TTC549 (cell line): ENCODE data around the gene HBG1.
"Not testable (repeated sequence)": the region's sequence is repeated elsewhere in the genome, so short reads cannot be mapped to it uniquely, and the experiment has no call there.

Experiments
- FAIRE-seq: peaks from 2 replicates; lab custom pipeline; 2012; peaks lifted over from hg19 to GRCh38; lab: Jason Lieb, UNC

HBG1 gene

DNA sequence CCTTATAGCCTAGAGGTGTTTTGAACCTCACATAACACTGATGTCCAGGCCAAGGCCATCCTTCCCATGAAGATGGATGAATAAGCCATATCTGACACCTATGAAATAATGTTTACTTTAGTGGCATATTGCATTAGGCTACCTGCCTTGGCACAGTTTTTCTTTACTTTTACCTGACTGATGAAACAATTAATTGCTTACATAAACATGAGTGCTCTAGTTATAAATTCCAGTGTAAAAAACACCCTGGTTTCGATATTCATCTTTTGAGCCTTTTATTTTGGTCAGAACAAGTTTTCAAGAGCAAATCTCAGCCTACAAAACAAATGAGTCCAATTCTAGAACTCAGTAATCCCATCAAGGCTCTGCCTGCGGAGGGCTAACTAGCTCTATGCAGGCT, 27.0 kb upstream of the HBG1 start:
- FAIRE-seq, result no peak

DNA sequence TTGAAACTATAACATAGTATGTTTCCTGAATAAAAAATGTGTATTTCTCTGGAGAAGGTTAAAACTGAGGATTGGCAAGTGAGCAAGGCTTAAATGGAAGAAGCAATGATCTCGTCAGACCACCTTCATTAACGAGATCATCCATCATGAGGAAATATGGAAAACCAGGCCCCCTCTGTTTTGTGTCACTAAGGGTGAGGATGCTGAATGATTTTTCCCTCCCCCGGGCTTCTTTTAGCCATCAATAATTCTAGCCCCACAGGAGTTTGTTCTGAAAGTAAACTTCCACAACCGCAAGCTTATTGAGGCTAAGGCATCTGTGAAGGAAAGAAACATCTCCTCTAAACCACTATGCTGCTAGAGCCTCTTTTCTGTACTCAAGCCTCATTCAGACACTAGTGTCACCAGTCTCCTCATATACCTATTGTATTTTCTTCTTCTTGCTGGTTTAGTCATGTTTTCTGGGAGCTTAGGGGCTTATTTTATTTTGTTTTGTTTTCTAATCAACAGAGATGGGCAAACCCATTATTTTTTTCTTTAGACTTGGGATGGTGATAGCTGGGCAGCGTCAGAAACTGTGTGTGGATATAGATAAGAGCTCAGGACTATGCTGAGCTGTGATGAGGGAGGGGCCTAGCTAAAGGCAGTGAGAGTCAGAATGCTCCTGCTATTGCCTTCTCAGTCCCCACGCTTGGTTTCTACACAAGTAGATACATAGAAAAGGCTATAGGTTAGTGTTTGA, 25.9 kb upstream of the HBG1 start:
- FAIRE-seq, result no peak

DNA sequence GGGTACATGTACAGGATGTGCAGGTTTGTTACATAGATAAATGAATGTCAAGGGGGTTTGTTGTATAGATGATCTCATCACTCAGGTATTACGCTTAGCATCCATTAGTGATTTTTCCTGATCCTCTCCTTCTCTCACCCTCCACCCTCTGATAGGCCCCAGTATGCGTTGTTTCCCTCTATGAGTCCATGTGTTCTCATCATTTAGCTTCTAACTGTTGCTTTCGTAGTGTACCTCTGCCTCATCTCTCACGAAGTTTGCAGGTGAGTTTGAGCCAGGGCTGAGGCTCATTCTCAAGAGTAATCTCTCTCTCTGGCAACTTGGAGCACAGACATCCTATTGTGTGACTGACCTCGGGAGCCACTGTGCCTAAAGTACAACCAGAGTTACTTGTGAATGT, 24.7 kb upstream of the HBG1 start:
- FAIRE-seq, result no peak

DNA sequence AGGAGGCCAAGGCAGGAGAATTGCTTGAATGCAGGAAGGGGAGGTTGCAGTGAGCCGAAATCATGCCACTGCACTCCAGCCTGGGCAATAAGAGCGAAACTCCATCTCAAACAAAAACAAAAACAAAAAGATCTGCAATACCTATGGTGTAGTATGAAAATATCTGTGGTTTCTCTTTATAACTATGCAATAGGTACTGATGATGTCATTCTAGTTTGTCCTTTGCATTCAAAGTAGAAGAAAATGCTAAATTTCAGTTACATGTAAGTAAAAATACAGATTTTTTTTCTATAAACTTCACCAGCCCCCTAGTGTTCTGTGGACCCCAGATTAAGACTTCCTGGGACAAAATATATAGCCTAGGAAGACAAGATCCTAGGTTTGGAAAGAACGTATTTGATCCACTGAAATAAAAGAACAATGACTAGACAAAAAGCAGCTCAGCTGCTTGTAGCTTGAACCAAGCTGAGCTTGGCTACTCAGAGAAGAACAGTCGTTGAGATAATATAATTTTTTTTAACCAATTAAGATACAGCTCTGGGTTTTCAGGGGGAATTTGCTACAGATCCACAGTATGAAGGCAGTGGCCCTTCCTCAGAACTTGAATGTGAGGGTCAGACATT, 22.8 kb upstream of the HBG1 start:
- no peak for FAIRE-seq

DNA sequence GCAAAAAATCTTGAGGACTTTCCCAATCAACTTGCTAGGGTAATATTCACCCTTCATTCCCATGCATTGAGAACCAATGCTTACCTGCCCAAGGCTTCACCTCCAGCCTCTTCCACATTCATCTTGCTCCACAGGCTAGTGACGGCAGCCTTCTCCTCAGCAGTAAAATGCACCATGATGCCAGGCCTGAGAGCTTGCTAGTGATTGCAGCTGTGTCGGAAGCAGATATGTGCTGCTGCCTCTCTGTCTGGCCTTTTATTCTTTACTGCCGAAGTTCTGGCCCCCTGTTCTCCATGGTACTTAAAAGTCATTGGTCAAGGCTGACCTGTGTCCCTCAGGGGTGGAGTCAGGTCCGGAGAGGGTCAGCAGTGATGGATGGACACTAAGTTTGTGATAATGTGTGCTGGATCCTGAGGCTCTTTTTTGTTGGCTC, 20.1 kb upstream of the HBG1 start, which contains the start of gene HBE1:
Gene HBE1, minus strand, starts transcription at position 231 of the 433 bp plus-strand sequence. Its CDS starts 55 bp downstream, at position 176.
- FAIRE-seq, result no peak

DNA sequence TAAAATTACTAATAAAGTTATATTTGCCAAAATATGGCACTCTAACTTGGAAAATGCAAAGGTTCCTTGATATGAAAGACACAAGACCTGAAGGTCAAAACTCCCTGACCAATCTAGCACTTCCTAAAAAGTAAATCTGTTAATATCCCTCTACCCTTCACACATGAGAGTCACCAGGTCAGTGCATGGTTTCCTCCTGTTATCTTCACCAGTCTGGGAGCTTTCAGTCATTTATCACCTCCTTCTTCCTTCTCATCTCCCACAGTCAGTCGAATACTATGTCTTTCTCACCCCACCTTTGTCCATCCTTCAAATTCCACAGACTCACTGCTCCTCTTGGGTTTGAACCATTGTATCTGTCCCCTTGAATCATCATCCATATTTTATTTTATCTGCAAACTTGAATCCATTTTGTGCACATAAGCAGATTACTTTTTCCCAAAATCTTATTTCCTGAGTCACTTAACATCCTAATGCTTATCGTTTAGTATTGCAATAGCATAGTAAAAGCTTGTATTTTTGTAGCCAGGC, 17.4 kb upstream of the HBG1 start:
- no peak for FAIRE-seq

DNA sequence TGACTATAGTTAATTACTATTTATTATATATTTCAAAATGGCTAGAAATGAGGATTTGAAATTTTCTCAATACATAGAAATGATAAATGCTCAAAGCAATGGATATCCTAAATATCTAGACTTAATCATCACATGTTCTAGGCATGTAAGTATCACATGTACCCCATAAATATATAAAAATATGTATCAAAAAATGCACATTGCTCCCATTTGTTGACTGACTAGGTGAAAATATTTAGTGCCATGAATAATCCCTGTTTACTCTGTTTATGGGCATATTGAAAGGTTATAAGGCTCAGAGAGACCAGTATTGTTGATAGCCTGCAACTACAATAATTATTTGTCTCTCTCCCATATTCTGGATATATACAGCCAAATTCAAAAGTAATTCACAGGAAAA, 17.0 kb upstream of the HBG1 start:
- no peak for FAIRE-seq

DNA sequence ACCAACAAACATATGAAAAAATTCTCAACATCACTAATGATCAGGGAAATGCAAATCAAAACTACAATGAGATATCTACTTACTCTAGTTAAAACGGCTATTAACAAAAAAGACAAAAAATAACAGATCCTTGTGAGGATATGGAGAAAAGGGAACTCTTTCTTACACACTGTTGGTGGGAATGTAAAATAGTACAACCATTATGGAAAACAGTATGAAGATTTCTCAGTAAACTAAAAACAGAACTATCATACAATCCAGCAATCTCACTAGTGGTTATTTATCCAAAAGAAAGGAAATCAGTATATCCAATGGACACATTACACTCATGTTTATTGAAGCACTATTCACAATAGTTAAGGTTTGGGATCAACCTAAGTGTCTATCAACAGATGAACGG, 16.2 kb upstream of the HBG1 start:
- no peak for FAIRE-seq

DNA sequence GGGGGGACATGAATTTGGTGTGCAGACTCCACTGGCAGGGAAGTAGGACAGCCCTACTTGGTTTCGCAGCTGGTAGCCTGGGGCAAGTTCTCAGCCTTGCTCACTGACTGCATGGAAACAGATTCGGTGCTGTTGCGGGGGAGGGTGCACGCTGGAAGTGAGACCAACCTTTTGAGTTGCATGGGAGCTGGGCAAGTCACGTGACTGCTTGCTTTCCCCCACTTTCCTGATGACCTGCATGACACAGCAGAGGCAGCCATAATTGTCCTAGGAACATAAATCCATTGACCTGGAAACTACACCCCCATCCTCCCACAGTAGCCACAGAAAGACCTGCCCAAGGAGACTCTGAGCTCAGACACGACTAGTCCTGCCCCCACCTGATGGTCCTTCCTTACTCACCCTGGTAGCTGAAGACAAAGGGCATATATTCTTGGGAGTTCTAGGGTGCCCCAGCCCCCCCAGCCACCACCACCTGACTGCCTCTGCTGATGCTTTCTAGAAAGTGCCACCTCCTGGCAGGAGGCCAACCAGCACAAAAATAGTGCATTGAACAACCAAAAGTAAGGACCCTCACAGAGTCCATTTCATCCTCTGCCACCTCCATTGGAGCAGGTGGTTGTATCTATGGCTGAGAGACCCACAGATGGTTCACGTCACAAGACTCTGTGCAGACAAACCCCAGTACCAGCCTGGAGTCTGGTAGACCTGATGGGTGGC, 9.0 kb upstream of the HBG1 start:
- no peak for FAIRE-seq

DNA sequence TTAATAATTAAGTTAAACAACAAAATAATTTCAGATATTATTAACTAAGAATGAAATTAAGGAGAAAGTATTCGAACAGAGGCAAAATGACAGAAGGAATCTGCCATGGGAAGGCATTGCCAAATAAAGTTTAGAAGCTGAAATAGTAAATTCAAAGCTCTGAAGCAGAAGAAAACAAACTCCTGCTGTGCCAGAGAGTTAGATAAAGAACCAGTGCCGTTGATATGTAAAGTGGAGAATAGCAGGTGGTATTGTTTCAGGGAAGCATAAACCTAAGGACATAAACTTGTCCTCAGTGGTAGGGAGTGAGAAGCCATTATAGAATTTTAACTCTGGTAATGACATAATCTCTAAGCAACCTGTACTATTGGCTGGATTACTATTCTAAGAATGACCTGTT, 7.6 kb upstream of the HBG1 start:
- FAIRE-seq, result no peak

DNA sequence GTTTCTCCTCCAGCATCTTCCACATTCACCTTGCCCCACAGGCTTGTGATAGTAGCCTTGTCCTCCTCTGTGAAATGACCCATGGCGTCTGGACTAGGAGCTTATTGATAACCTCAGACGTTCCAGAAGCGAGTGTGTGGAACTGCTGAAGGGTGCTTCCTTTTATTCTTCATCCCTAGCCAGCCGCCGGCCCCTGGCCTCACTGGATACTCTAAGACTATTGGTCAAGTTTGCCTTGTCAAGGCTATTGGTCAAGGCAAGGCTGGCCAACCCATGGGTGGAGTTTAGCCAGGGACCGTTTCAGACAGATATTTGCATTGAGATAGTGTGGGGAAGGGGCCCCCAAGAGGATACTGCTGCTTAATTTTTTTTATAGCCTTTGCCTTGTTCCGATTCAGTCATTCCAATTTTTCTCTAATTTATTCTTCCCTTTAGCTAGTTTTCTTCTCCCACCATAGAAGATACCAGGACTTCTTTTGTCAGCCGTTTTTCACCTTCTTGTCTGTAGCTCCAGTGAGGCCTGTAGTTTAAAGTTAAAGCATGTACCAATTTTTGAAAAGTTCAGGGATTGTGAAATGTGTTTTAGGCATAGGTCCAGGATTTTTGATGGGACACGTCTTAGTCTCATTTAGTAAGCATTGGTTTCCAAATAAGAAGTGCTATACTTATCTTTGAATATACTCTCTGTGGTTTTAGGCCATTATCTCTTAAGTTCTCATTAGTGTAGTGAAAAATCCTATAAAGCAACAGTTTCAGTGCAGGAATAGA, 5.2 kb upstream of the HBG1 start, which contains the start of gene HBG2:
Gene HBG2, minus strand, starts transcription at position 136 of the 768 bp plus-strand sequence. Its CDS starts 53 bp downstream, at position 83.
- FAIRE-seq, result not testable (repeated sequence)

DNA sequence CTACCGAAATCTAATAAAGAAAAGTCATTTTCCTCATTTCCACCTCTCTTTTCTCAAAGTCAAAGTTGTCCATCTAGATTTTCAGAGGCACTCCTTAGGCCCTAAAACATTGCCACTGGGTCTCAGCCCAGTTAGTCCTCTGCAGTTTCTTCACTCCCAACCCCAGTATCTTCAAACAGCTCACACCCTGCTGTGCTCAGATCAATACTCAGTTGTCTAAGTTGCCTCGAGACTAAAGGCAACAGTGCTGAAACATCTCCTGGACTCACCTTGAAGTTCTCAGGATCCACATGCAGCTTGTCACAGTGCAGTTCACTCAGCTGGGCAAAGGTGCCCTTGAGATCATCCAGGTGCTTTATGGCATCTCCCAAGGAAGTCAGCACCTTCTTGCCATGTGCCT, 4.4 kb upstream of the HBG1 start:
- not testable (repeated sequence) for FAIRE-seq

DNA sequence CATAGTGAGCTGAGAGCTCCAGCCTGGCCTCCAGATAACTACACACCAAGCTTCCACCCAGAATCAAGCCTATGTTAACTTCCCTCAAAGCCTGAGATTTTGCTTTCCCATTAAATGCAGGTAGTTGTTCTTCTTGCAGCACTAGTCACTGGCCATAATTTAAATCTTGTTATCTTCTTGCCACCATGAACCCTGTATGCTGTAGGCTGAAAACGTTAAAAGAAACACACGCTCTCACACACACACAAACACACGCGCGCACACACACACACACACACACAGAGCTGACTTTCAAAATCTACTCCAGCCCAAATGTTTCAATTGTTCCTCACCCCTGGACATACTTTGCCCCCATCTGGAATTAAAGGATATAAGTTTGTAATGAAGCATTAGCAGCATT, 3.8 kb upstream of the HBG1 start:
- not testable (repeated sequence) for FAIRE-seq

DNA sequence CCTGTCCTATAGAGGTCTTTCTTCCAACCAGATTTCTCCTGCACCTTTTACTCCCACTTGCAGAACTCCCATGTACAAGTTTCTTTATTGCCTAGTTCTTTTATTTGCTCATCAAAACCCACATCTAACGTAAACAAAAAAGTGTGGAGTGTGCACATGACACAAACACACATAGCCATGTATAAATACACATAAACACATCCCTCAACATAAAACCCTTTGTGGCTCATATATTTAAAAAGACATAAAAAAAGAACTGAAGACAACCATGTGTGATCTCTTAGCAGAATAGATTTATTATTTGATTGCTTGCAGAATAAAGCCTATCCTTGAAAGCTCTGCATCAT, 3.2 kb upstream of the HBG1 start:
- no peak for FAIRE-seq

DNA sequence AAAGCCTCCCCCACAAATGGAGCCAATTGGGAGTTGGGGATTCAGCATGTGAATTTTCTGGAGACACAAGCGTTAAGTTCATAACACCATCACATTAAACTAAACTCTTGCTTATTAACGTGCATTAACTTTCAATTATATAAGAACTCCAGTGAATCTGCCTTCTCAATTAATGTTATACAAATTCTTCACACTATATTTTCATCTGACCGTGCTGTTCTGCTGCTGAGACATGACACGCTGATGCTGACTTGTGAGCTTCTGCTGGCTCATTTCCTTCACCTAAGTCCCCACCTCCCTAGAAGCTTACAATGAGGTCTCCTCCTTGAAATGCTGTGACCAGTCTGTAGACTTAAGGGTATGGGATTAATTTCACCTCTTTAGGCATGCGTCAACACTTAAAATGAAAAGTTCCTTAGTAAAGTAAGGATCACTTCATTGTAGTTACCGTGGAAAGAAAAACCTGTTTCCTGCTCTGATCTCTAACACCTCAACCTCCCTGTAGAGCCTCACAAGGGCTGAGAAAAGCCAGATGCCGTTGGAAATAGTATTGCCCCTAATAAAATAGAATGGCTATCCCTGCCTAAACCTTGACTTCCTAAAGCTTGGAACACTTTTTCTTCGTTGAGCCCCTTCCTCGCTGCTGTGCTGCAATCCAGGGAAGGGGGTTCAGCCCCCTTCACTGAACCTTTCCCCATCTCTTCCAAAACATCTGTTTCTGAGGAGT, 2.7 kb upstream of the HBG1 start:
- FAIRE-seq, result no peak

DNA sequence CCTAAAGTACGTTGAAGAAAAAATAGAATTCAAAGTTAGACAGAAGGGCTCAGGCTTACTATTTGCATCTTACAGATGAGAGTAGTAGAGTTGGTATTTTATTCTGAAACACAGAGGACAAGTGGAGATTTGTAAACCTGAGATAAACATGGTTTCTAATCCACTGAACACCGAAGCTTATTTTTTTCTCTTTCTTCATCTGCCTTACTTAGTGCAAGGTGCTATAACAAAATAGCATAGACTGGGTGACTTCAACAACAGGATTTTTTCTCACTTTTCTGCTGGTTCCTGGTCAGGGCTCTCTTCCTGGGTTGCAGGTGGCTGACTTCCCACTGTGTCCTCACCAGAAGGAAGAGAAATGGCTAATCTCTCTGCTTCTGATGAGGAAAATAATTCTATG, 2.1 kb upstream of the HBG1 start:
- no peak for FAIRE-seq

DNA sequence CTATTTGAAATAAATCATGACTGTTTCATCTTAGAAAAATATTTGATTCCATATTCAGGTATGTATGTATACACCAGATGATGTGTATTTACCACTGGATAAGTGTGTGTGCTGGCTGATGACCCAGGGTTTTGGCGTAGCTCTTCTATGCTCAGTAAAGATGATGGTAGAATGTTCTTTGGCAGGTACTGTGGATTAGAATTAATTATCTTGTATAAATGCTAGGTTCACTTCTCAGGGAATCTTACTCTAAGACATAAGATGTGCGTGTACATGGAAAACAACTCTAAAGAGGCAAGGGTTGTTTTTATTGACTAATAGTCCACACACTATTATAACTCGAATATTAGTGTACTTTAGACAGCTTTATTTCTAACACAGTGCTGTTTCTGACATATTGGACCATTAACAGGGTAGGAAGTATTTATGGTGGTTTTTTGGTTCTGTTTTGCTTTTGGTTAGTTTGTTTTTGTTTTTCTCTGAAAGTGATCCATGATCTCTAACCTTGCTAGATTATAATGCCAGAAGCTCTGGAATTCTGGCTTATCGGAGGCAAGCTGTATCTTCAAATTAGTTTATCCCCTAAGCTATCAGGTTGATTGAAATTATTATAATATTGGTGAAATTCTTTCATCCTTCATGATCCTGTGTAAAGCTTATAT, 1.0 kb upstream of the HBG1 start:
- no peak for FAIRE-seq

DNA sequence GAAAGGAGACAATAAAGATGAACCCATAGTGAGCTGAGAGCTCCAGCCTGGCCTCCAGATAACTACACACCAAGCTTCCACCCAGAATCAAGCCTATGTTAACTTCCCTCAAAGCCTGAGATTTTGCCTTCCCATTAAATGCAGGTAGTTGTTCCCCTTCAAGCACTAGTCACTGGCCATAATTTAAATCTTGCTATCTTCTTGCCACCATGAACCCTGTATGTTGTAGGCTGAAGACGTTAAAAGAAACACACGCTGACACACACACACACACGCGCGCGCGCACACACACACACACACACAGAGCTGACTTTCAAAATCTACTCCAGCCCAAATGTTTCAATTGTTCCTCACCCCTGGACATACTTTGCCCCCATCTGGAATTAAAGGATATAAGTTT, 1.2 kb downstream of the HBG1 start:
- FAIRE-seq, result not testable (repeated sequence)

DNA sequence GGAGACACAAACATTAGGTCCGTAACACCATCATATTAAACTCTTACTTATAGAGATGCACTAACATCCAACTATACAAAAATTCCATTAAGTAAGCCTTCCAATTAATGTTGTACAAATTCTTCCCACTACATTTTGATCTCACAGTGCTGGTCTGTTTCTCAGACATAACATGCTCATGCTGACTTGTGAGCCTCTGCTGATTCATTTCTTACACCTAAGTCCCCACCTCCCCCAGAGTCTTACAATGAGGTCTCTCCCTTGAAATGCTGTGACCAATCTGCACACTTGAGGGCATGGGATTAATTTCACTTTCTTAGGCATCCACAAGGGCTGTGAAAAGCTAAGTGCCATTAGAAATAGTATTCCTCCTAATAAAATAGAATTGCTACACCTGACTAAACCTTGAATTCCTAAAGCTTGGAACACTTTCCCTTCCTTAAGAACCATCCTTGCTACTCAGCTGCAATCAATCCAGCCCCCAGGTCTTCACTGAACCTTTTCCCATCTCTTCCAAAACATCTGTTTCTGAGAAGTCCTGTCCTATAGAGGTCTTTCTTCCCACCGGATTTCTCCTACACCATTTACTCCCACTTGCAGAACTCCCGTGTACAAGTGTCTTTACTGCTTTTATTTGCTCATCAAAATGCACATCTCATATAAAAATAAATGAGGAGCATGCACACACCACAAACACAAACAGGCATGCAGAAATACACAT, 2.0 kb downstream of the HBG1 start:
- FAIRE-seq, result no peak

DNA sequence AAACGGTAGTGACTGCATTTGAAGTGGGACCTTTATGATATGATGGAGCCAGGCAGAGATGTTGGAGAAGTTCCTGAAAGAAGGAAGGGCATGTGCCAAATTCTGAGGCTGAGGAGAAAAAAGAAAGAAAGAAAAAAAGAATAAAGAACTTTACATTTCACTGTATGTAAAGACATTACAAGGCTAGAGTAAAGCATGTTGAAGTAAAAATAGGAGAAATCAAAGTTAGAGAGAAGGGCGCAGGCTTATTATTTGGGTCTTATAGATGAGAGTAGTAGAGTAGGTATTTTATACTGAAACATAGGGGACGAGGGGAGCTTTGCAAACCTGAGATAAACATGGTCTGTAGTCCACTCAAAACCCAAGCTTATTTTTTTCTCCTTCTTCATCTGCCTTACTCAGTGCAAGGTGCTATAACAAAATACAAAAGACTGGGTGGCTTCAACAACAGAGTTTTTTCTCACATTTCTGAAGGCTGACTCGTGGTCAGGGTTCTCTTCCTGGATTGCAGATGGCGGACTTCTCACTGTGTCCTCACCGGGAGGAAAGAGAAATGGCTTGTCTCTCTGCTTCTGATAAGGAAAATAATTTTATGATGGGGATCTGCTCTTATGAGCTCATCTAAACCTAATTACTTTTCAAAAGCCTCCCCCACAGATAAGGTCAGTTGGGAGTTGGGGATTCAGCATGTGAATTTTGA, 2.7 kb downstream of the HBG1 start:
- FAIRE-seq, result no peak
